H1 (cell line): Measurements from ENCODE around the gene GBF1. TPM values are rescaled to one million over a fixed set of nuclear protein-coding genes. Genes with fewer than 3 reads are reported as not detected.

ENCODE experiments used
- CTCF ChIA-PET: fragments of 300-600 bp; sonication (Branson Sonifier 250); formaldehyde crosslinking; loops from one replicate; lab custom pipeline; 2021; ENCODE audit not compliant: partially characterized antibody; lab: Charles Lee
- POLR2A ChIA-PET: fragments of 300-600 bp; sonication (Branson Sonifier 250); formaldehyde crosslinking; loops from one replicate; lab custom pipeline; 2021; ENCODE audit warnings: inconsistent platforms; ENCODE audit not compliant: partially characterized antibody; lab: Charles Lee
- DNase-seq, 2 experiments: peaks; one replicate each; pipeline versions ENCODE4 v3.0.0 to v3.0.0-alpha.2; 2010 to 2022; ENCODE audit warnings: low spot score in 2 of 2, low read depth in 1 of 2, mixed read lengths in 1 of 2
- FAIRE-seq: peaks from 2 replicates; lab custom pipeline; 2011; peaks lifted over from hg19 to GRCh38; lab: Jason Lieb, UNC
- H2AFZ ChIP-seq: 2 replicates; pipeline ENCODE4 v1.8.1; 2012; ENCODE audit warnings: low read length, inconsistent platforms
- H2AK5ac ChIP-seq: 2 replicates; pipeline ENCODE4 v1.6.1; 2013; ENCODE audit warnings: low read depth, low read length
- H2BK120ac ChIP-seq: replicated peaks from 2 replicates; pipeline ENCODE3; 2013; ENCODE audit warnings: low read depth, low read length, inconsistent platforms
- H2BK12ac ChIP-seq: 2 replicates; pipeline ENCODE4 v1.6.1; 2013; ENCODE audit warnings: low read depth, low read length
- H2BK15ac ChIP-seq: 2 replicates; pipeline ENCODE4 v1.6.1; 2013; ENCODE audit warnings: low read length
- H2BK20ac ChIP-seq: 2 replicates; pipeline ENCODE4 v1.6.1; 2013; ENCODE audit warnings: low read length
- H2BK5ac ChIP-seq: 2 replicates; pipeline ENCODE4 v1.6.1; 2013; ENCODE audit warnings: low read depth, low read length
- H3K14ac ChIP-seq: 2 replicates; pipeline ENCODE4 v1.6.1; 2013; ENCODE audit warnings: inconsistent platforms; ENCODE audit not compliant: insufficient read length
- H3K18ac ChIP-seq: 2 replicates; pipeline ENCODE4 v1.6.1; 2013; ENCODE audit warnings: low read length; ENCODE audit errors: extremely low read depth
- H3K23ac ChIP-seq: 2 replicates; pipeline ENCODE4 v1.6.1; 2013; ENCODE audit warnings: inconsistent platforms; ENCODE audit not compliant: insufficient read length
- H3K23me2 ChIP-seq: 2 replicates; pipeline ENCODE4 v1.6.1; 2013; ENCODE audit warnings: low read depth, low read length
- H3K27ac ChIP-seq: 2 replicates; pipeline ENCODE4 v1.6.1; 2011; ENCODE audit warnings: low read depth, low read length, inconsistent platforms
- H3K27me3 ChIP-seq, 4 experiments: replicated peaks in 1 of 4; 1 replicate in 1 of 4; 2 replicates in 3 of 4; pipeline versions ENCODE4 v1.6.1 to v1.8.1; 2011 to 2013; ENCODE audit warnings: low read length in 3 of 4, mild to moderate bottlenecking in 3 of 4, inconsistent platforms in 2 of 4, mixed read lengths in 2 of 4, moderate library complexity in 1 of 4; ENCODE audit not compliant: control insufficient read depth in 3 of 4, insufficient read depth in 3 of 4; ENCODE audit errors: extremely low read depth in 1 of 4
- H3K36me3 ChIP-seq, 4 experiments: 2 replicates each; pipeline versions ENCODE4 v1.6.1 to v1.8.1; 2011 to 2013; ENCODE audit warnings: mild to moderate bottlenecking in 4 of 4, low read length in 3 of 4, moderate library complexity in 2 of 4, control low read depth in 1 of 4, inconsistent platforms in 1 of 4; ENCODE audit not compliant: insufficient read depth in 4 of 4, control insufficient read depth in 2 of 4
- H3K4ac ChIP-seq: replicated peaks from 2 replicates; pipeline ENCODE3; 2013; ENCODE audit warnings: low read length, low read depth, mixed read lengths, inconsistent platforms; ENCODE audit not compliant: insufficient read length
- H3K4me1 ChIP-seq, 4 experiments: replicated peaks in 1 of 4; 1 replicate in 1 of 4; 2 replicates in 3 of 4; pipeline versions ENCODE4 v1.6.1 to v1.8.1; 2011 to 2013; ENCODE audit warnings: low read length in 3 of 4, inconsistent platforms in 2 of 4, mixed read lengths in 1 of 4; ENCODE audit not compliant: insufficient read depth in 4 of 4, control insufficient read depth in 3 of 4
- H3K4me2 ChIP-seq, 2 experiments: 2 replicates each; pipeline versions ENCODE4 v1.6.1 to v1.8.1; 2011 to 2013; ENCODE audit warnings: low read depth in 2 of 2, low read length in 2 of 2, control low read depth in 1 of 2, inconsistent platforms in 1 of 2, mild to moderate bottlenecking in 1 of 2; ENCODE audit not compliant: insufficient read depth in 1 of 2
- H3K4me3 ChIP-seq, 4 experiments: fragments of 200-600, 300-600 bp in 1 of 4; sonication (generic), shearing (Covaris generic), sonication (Bioruptor Twin) in 1 of 4; 2 replicates each; pipeline versions ENCODE4 v1.5.1 to v1.8.1; 2011 to 2016; ENCODE audit warnings: low read length in 4 of 4, low read depth in 3 of 4, control low read depth in 2 of 4, inconsistent platforms in 2 of 4, mild to moderate bottlenecking in 2 of 4, mixed read lengths in 1 of 4, moderate library complexity in 1 of 4; ENCODE audit not compliant: insufficient read depth in 2 of 4; ENCODE audit errors: extremely low read depth in 1 of 4
- H3K56ac ChIP-seq: replicated peaks from 2 replicates; pipeline ENCODE3; 2013; ENCODE audit warnings: low read depth, mild to moderate bottlenecking, mixed read lengths, low read length, inconsistent platforms; ENCODE audit not compliant: insufficient read length
- H3K79me1 ChIP-seq: 2 replicates; pipeline ENCODE4 v1.6.1; 2013; ENCODE audit warnings: low read depth, low read length, control low read depth
- H3K79me2 ChIP-seq, 2 experiments: 2 replicates each; pipeline versions ENCODE4 v1.6.1 to v1.8.1; 2012 to 2013; ENCODE audit warnings: low read length in 2 of 2, mild to moderate bottlenecking in 2 of 2, inconsistent platforms in 1 of 2; ENCODE audit not compliant: insufficient read depth in 2 of 2, control insufficient read depth in 1 of 2
- H3K9ac ChIP-seq, 4 experiments: replicated peaks in 1 of 4; 1 replicate in 1 of 4; 2 replicates in 3 of 4; pipeline versions ENCODE4 v1.6.1 to v1.8.1; 2011 to 2013; ENCODE audit warnings: low read depth in 3 of 4, low read length in 3 of 4, control low read depth in 2 of 4, mild to moderate bottlenecking in 2 of 4, moderate library complexity in 2 of 4, inconsistent platforms in 1 of 4; ENCODE audit errors: extremely low read depth in 1 of 4
- H3K9me3 ChIP-seq, 2 experiments: 2 replicates each; pipeline versions ENCODE4 v1.6.1 to v1.8.1; 2012 to 2013; ENCODE audit warnings: mild to moderate bottlenecking in 2 of 2, moderate library complexity in 2 of 2, control low read depth in 1 of 2, inconsistent platforms in 1 of 2, low read depth in 1 of 2, low read length in 1 of 2, mixed read lengths in 1 of 2; ENCODE audit not compliant: insufficient read depth in 2 of 2
- H4K20me1 ChIP-seq, 2 experiments: replicated peaks in 1 of 2; 2 replicates each; pipeline versions ENCODE3 to v1.8.1; 2011 to 2013; ENCODE audit warnings: inconsistent platforms in 2 of 2, low read length in 2 of 2, mild to moderate bottlenecking in 1 of 2; ENCODE audit not compliant: insufficient read depth in 2 of 2, control insufficient read depth in 1 of 2
- H4K5ac ChIP-seq: 2 replicates; pipeline ENCODE4 v1.6.1; 2013; ENCODE audit warnings: low read length, low read depth, mixed read lengths, inconsistent platforms; ENCODE audit not compliant: insufficient read length
- H4K8ac ChIP-seq: 2 replicates; pipeline ENCODE4 v1.8.0; 2013; ENCODE audit warnings: mild to moderate bottlenecking, moderate library complexity, low read length, inconsistent platforms; ENCODE audit not compliant: insufficient read depth; ENCODE audit errors: extremely low read depth
- H4K91ac ChIP-seq: replicated peaks from 2 replicates; pipeline ENCODE3; 2013; ENCODE audit warnings: low read length, mixed read lengths, inconsistent platforms; ENCODE audit not compliant: insufficient read length
- CTCF ChIP-seq, 3 experiments: IDR thresholded peaks; 1 replicate in 2 of 3; 2 replicates in 1 of 3; pipeline versions ENCODE4 v1.5.1 to v1.6.1; 2011; ENCODE audit warnings: low read length in 3 of 3, mild to moderate bottlenecking in 3 of 3, inconsistent platforms in 2 of 3, low read depth in 1 of 3, moderate library complexity in 1 of 3; ENCODE audit not compliant: insufficient read depth in 1 of 3; ENCODE audit errors: control extremely low read depth in 1 of 3
- EZH2 ChIP-seq: fragments of 200-600 bp; sonication (generic); IDR thresholded peaks from 2 replicates; pipeline ENCODE4 v1.7.1; 2012; ENCODE audit warnings: low read depth, mild to moderate bottlenecking, moderate library complexity, low read length, inconsistent platforms; ENCODE audit not compliant: severe bottlenecking
- RAD21 ChIP-seq, 2 experiments: IDR thresholded peaks in 1 of 2; conservative IDR thresholded peaks in 1 of 2; 2 replicates each; pipeline ENCODE4 v1.6.1; 2011; ENCODE audit warnings: low read depth in 2 of 2, low read length in 2 of 2, improper control_type of control experiment in 1 of 2, inconsistent platforms in 1 of 2, mild to moderate bottlenecking in 1 of 2, moderate library complexity in 1 of 2
- WGBS, 2 experiments: shearing (Covaris generic) in 1 of 2; methylation state at CpG; one replicate each; pipeline versions ENCODE4 v1.1.6 to v1.1.7; 2013 to 2015; ENCODE audit warnings: low lambda C conversion rate in 2 of 2, mixed read lengths in 2 of 2, inconsistent platforms in 1 of 2, low coverage in 1 of 2, missing lambda C conversion rate in 1 of 2; ENCODE audit not compliant: insufficient replicate concordance in 2 of 2, insufficient coverage in 1 of 2, insufficient read length in 1 of 2; ENCODE audit errors: extremely low coverage in 1 of 2, missing lambda C conversion rate in 1 of 2; 5-methylcytosine and 5-hydroxymethylcytosine counted together
- polyA plus RNA-seq, 7 experiments: library from polyadenylated mRNA; depleted of rRNA in 3 of 7; stranded (reverse) in 5 of 7; unstranded in 2 of 7; fragments of >200 nt in 5 of 7; fragments of 200-250 nt in 2 of 7; gene quantifications; 1 replicate in 5 of 7; 2 replicates in 1 of 7; 4 replicates in 1 of 7; pipeline versions ENCODE4 v1.2.1 to v1.2.3, GENCODE V29; 2011 to 2013; ENCODE audit warnings: missing spikeins in 2 of 7, mixed read lengths in 2 of 7
- total RNA-seq: library from RNA; stranded (reverse); fragmentation: NEBNext Ultra II Directional; extraction: Animal tissue kit (Norgen Biotek cat#: 25700); gene quantifications from 2 replicates; pipeline ENCODE4 v1.2.1, GENCODE V29; 2021

Gene GBF1
- total and polyA plus RNA-seq, 2 of the 8 experiments (the other 6 are each of a cell fraction or from before 2014, with no cell fraction given): 11.0 to 25.5 TPM

- no peaks in the 10 kb centered on the region for H3K4me1 ChIP-seq
- H2BK15ac ChIP-seq: no peak overlapping the region
- H4K8ac ChIP-seq: peak overlapping the region; percentile 65; the same call in 1 of the 2 replicates
- 71% methylated on average over 7 of the region's 7 CpGs; no CpG with 5 or more reads in 1 of the 2 experiments for WGBS, 2 experiments
- DNase-seq: peak in 1 of 2 experiments; percentile 86
- H3K4me3 ChIP-seq: no peak overlapping the region
- no peak overlapping the region for H2BK12ac ChIP-seq
- H3K56ac ChIP-seq: no peak overlapping the region
- no peaks in the 10 kb centered on the region; the same call in 1 of the 2 replicates for H3K79me1 ChIP-seq
- H4K91ac ChIP-seq: no peak overlapping the region
- H3K23ac ChIP-seq: no peak overlapping the region
- FAIRE-seq: peak; percentile 97
- H3K9me3 ChIP-seq: no peaks in the 10 kb centered on the region
- H3K9ac ChIP-seq: no peak overlapping the region
- no peak overlapping the region for H2BK20ac ChIP-seq
- H4K5ac ChIP-seq: no peak overlapping the region
- CTCF ChIA-PET: interaction anchor here (0.5 to 23.3 kb wide), 53 partner anchors 10 to 279 kb away, joined by 3 to 862 read pairs (median 4); partner anchors contain the start of genes ELOVL3, FBXL15, GBF1 and PITX3
- no peak overlapping the region for H3K14ac ChIP-seq
- peaks cover 0 to 8% (median 1%) of the 10 kb centered on the region in 4 experiments; a peak in 5 of 8 replicates for H3K36me3 ChIP-seq
- H3K23me2 ChIP-seq: no peaks in the 10 kb centered on the region
- no peak overlapping the region for H2BK5ac ChIP-seq
- H3K18ac ChIP-seq: no peak overlapping the region
- H3K4ac ChIP-seq: no peak overlapping the region
- peaks cover 12 to 13% of the 10 kb centered on the region in 2 experiments for H4K20me1 ChIP-seq
- H3K27me3 ChIP-seq: no peaks in the 10 kb centered on the region; a peak in 1 of 7 replicates
- H3K79me2 ChIP-seq: no peaks in the 10 kb centered on the region
- TF ChIP-seq RAD21 (IDR thresholded peaks at IDR 0.05 in 1 of 2, conservative IDR thresholded peaks at IDR 0.05 in 1 of 2; ENCODE audit: low read depth in 2 of 2, low read length in 2 of 2) (peak; percentile 84 to 90), CTCF (IDR thresholded peaks at IDR 0.05; ENCODE audit: control extremely low read depth in 1 of 3, insufficient read depth in 1 of 3, low read depth in 1 of 3, low read length in 3 of 3) (peak; percentile 77 to 94 (median 91)), EZH2 (no peak)
- TF ChIP-seq, all 59 proteins: peak for 2
- Histone ChIP-seq H2BK120ac (no peak overlapping the region), H2AFZ (no peak overlapping the region), H3K4me2 (no peak overlapping the region), H3K27ac (no peak overlapping the region), H2AK5ac (no peak overlapping the region)
- POLR2A ChIA-PET: interaction anchor here (0.5 to 1.5 kb wide), 5 partner anchors 10 to 1050 kb away, joined by 3 to 6 read pairs (median 3); no protein-coding TSS in a partner anchor
Measured at GRCh38 chr10:102352066-102352715, 106.9 kb downstream of the GBF1 start.
